ENCODE results near the gene UNC45B.
"Not testable (repeated sequence)": the region's sequence is repeated elsewhere in the genome, so short reads cannot be mapped to it uniquely, and the experiment has no call there.

Gene UNC45B

DNA sequence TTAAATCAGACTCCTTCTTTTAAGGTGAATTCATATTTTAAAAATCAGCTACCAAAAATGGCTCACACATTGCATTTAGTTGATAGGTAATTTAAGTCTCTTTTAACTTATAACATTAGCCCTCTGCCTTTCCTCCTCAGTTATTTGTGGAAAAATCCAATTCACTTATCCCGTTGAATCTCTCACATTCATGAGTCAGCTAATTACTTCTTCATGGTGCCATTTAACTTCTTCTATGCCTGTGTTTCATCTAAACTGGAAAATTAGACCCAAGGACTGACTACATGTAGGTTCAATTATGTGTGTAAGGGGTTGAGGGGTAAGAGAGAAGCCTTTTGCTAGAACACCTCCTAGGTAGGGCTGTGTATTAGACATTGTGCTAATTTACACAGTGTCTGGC is 76.8 kb downstream of the UNC45B start:
- DNase-seq = no peak

GRCh38 chr17:35227546-35227945 is 79.9 kb downstream of the UNC45B start:
- DNase-seq = no peak

GRCh38 chr17:35229638-35230037 is 82.0 kb downstream of the UNC45B start:
- no peak for DNase-seq

- not testable (repeated sequence) for DNase-seq
Measured at GRCh38 chr17:35234315-35234714, 86.7 kb downstream of the UNC45B start.

- no peak for DNase-seq
Measured at GRCh38 chr17:35235289-35235688, 87.7 kb downstream of the UNC45B start.

- no peak for DNase-seq
Measured at GRCh38 chr17:35235917-35236316, 88.3 kb downstream of the UNC45B start.

DNA sequence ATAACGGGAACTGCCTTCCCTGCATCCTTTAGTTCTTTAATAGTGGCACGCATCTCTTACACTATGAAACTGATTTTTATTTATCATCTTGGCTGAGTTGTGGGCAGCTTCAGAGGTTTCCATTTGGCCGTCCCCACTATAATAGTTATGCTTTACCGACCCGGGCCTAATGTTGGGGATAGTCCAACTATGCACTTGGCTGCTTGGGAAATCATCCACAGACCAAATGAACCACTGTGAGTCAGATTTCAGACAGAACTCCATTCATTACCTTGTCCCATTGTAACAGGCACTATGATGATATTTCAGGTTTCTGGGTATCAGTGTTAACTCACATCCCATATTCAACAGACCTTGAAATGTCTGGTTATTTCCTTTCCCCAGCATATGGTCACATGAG is 89.2 kb downstream of the UNC45B start:
- no peak for DNase-seq

- DNase-seq = no peak
Measured at GRCh38 chr17:35238821-35239220, 91.2 kb downstream of the UNC45B start.
